OCI-LY1 (cell line): Measurements from ENCODE around the gene CERS6.

Experiments used
- H2AFZ ChIP-seq: fragments of 200-600 bp; sonication (generic), shearing (Covaris generic); 2 replicates; pipeline ENCODE4 v1.6.0; 2014; ENCODE audit warnings: antibody characterized with exemption, mild to moderate bottlenecking, low read length
- H3F3A ChIP-seq: fragments of 200-600 bp; sonication (generic), shearing (Covaris generic); 2 replicates; pipeline ENCODE4 v1.6.0; 2014; ENCODE audit warnings: mild to moderate bottlenecking, antibody characterized with exemption, low read length, moderate library complexity; ENCODE audit not compliant: insufficient read depth
- H3K27ac ChIP-seq: fragments of 200-600 bp; sonication (generic); 2 replicates; pipeline ENCODE4 v1.5.1; 2014; ENCODE audit warnings: low read length, mixed run types, mild to moderate bottlenecking, low read depth; ENCODE audit not compliant: poor library complexity, severe bottlenecking
- H3K27me3 ChIP-seq: fragments of 200-600 bp; sonication (generic); 2 replicates; pipeline ENCODE4 v1.6.0; 2014; ENCODE audit warnings: antibody characterized with exemption, mild to moderate bottlenecking, low read length, moderate library complexity; ENCODE audit not compliant: insufficient read depth
- H3K36me3 ChIP-seq: fragments of 200-600 bp; sonication (generic); 2 replicates; pipeline ENCODE4 v1.6.1; 2014; ENCODE audit warnings: mild to moderate bottlenecking, antibody characterized with exemption, low read length, moderate library complexity, mixed read lengths; ENCODE audit not compliant: insufficient read depth
- H3K4me1 ChIP-seq: fragments of 200-600 bp; sonication (generic); 2 replicates; pipeline ENCODE4 v1.5.1; 2014; ENCODE audit warnings: mild to moderate bottlenecking, low read length, moderate library complexity; ENCODE audit not compliant: insufficient read depth, severe bottlenecking
- H3K4me2 ChIP-seq: fragments of 200-600 bp; sonication (generic), shearing (Covaris generic); 2 replicates; pipeline ENCODE4 v1.6.1; 2014; ENCODE audit warnings: low read length
- H3K4me3 ChIP-seq: fragments of 200-600 bp; sonication (generic); 2 replicates; pipeline ENCODE4 v1.5.1; 2014; ENCODE audit warnings: low read length, low read depth, mild to moderate bottlenecking, mixed read lengths; ENCODE audit not compliant: poor library complexity, severe bottlenecking
- H3K79me2 ChIP-seq: fragments of 200-600 bp; shearing (Covaris generic); 2 replicates; pipeline ENCODE4 v1.6.1; 2016; ENCODE audit warnings: mixed run types, low read length, mixed read lengths; ENCODE audit not compliant: insufficient read depth
- H3K9ac ChIP-seq: fragments of 200-600 bp; sonication (generic), shearing (Covaris generic); 2 replicates; pipeline ENCODE4 v1.6.1; 2014; ENCODE audit warnings: mild to moderate bottlenecking, low read length, mixed read lengths
- H3K9me2 ChIP-seq: fragments of 200-600 bp; sonication (generic), shearing (Covaris generic); 2 replicates; pipeline ENCODE4 v1.6.1; 2014; ENCODE audit warnings: low read depth, mild to moderate bottlenecking, low read length, mixed read lengths
- H3K9me3 ChIP-seq: fragments of 200-600 bp; shearing (Covaris generic); 2 replicates; pipeline ENCODE4 v1.6.1; 2014; ENCODE audit warnings: low read length, mixed read lengths
- H4K20me1 ChIP-seq: fragments of 200-600 bp; sonication (generic), shearing (Covaris generic); 2 replicates; pipeline ENCODE4 v1.6.0; 2016; ENCODE audit warnings: mild to moderate bottlenecking, low read length; ENCODE audit not compliant: insufficient read depth
- CTCF ChIP-seq: fragments of 200-600 bp; sonication (generic), shearing (Covaris generic); IDR thresholded peaks from 2 replicates; pipeline ENCODE4 v1.5.1; 2017; ENCODE audit warnings: mild to moderate bottlenecking, antibody characterized with exemption, low read length, moderate library complexity, mixed read lengths
- EZH2 ChIP-seq: fragments of 200-600 bp; sonication (generic), shearing (Covaris generic); IDR thresholded peaks from 2 replicates; pipeline ENCODE4 v1.8.0; 2017; ENCODE audit warnings: borderline replicate concordance, mixed run types, mild to moderate bottlenecking, antibody characterized with exemption, low read length, moderate library complexity, mixed read lengths

Gene CERS6

GRCh38 chr2:168793596-168793995, 337.5 kb downstream of the CERS6 start:
- no peaks in the 10 kb centered on the region for H3K79me2 ChIP-seq
- H3K27ac ChIP-seq = no peak overlapping the region
- no peaks in the 10 kb centered on the region for H3K9me3 ChIP-seq
- no peak for TF ChIP-seq EZH2
- TF ChIP-seq CTCF = no peak
- no peaks in the 10 kb centered on the region for H3K4me1 ChIP-seq
- no peaks in the 10 kb centered on the region for H3K36me3 ChIP-seq
- H3K27me3 ChIP-seq = no peaks in the 10 kb centered on the region
- no peak overlapping the region for H3K4me2 ChIP-seq
- no peak overlapping the region for H2AFZ ChIP-seq
- H3K4me3 ChIP-seq = no peak overlapping the region
- H4K20me1 ChIP-seq = no peaks in the 10 kb centered on the region
- H3K9me2 ChIP-seq = no peaks in the 10 kb centered on the region
- H3K9ac ChIP-seq = no peak overlapping the region
- H3F3A ChIP-seq = no peaks in the 10 kb centered on the region

DNA sequence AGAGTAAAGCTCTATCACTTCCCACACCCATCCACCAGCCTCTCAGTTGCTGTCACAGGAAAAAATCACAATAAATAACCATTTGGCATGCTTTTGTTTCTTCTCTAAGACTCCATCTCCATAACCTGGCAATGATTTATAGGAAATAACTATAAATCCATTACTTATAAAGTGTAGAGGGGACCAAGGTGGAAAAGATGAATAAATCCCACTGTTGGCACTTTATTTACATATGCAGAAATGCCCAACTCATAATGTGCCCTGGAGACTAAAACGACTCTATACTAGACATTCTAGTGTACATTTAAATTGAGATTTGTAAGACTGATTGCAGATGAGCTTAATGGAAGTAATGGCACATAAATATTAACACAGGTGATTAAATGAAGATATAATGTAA, 338.9 kb downstream of the CERS6 start:
- Histone ChIP-seq H3K4me1 (no peaks in the 10 kb centered on the region), H3K27me3 (no peaks in the 10 kb centered on the region), H2AFZ (no peak overlapping the region), H3K9me3 (no peaks in the 10 kb centered on the region), H3K36me3 (no peaks in the 10 kb centered on the region), H3F3A (no peaks in the 10 kb centered on the region), H3K27ac (no peak overlapping the region), H3K9me2 (no peaks in the 10 kb centered on the region), H3K4me3 (no peak overlapping the region), H3K9ac (no peak overlapping the region), H4K20me1 (no peaks in the 10 kb centered on the region), H3K4me2 (no peak overlapping the region), H3K79me2 (no peaks in the 10 kb centered on the region)
- TF ChIP-seq CTCF (no peak), EZH2 (no peak)

DNA sequence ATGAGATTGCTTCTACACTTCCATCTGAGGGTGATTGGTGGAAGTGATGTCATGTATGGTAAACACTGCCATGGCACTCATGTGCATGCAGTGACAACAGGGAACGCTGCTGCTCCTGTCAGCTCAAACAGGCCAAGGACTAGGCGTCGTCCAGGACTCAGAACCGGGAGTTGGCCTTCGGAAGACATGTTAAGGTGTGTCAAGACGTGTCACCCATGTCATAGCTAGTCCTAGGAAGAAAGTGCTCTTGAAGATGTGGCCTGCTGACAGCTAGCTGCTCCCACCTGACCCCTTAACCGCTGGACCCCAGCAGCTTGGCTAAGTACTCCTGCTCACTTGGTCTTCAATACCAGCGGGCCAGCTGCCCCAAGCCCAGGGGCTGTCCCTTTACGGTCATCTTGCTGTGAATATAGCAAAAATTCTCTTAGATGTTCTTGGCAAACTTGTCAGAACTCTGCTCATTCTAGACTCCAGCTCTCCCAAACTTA, 340.1 kb downstream of the CERS6 start:
- H3K9me2 ChIP-seq = no peaks in the 10 kb centered on the region
- TF ChIP-seq EZH2 (no peak), CTCF (no peak)

More for the DNA sequence above, 340.1 kb downstream of the CERS6 start:
- Histone ChIP-seq H3K4me2 (no peak overlapping the region), H2AFZ (no peak overlapping the region), H4K20me1 (no peaks in the 10 kb centered on the region), H3K36me3 (no peaks in the 10 kb centered on the region), H3K9ac (no peak overlapping the region), H3K4me1 (no peaks in the 10 kb centered on the region), H3F3A (no peaks in the 10 kb centered on the region), H3K27ac (no peak overlapping the region), H3K27me3 (no peaks in the 10 kb centered on the region), H3K79me2 (no peaks in the 10 kb centered on the region), H3K4me3 (no peak overlapping the region), H3K9me3 (no peaks in the 10 kb centered on the region)
